ENCODE data around the gene MALT1.
"Not testable (repeated sequence)": the region's sequence is repeated elsewhere in the genome, so short reads cannot be mapped to it uniquely, and the experiment has no call there.

The MALT1 gene

GRCh38 chr18:58640428-58640805, 30.8 kb upstream of the MALT1 start:
- H3K27ac ChIP-seq = no peak overlapping the region
- H3K4me3 ChIP-seq = no peak overlapping the region
- TF ChIP-seq CTCF (IDR thresholded peaks at IDR 0.05) = no peak
- no peak for DNase-seq (ENCODE audit: low spot score)

- no peak overlapping the region for H3K4me3 ChIP-seq
- no peak for DNase-seq (ENCODE audit: low spot score)
- TF ChIP-seq CTCF (IDR thresholded peaks at IDR 0.05) = no peak
- no peak overlapping the region for H3K27ac ChIP-seq
Observed at GRCh38 chr18:58640891-58641610, 30.2 kb upstream of the MALT1 start.

- DNase-seq (ENCODE audit: low spot score); H3K27ac ChIP-seq; H3K4me3 ChIP-seq: not testable (repeated sequence)
Observed at GRCh38 chr18:58643557-58643956, 27.7 kb upstream of the MALT1 start.

GRCh38 chr18:58645398-58645797, 25.9 kb upstream of the MALT1 start:
- TF ChIP-seq CTCF (IDR thresholded peaks at IDR 0.05) = no peak
- H3K27ac ChIP-seq = no peak overlapping the region
- DNase-seq (ENCODE audit: low spot score) = no peak

GRCh38 chr18:58646334-58646862, 24.9 kb upstream of the MALT1 start:
- Histone ChIP-seq H3K27ac (no peak overlapping the region), H3K4me3 (no peak overlapping the region)
- TF ChIP-seq CTCF (IDR thresholded peaks at IDR 0.05) = no peak
- no peak for DNase-seq (ENCODE audit: low spot score)

More at GRCh38 chr18:58645398-58645797, 25.9 kb upstream of the MALT1 start:
- H3K4me3 ChIP-seq = no peak overlapping the region

GRCh38 chr18:58649966-58650816, 21.1 kb upstream of the MALT1 start:
- Histone ChIP-seq H3K27ac (no peak overlapping the region), H3K4me3 (no peak overlapping the region)
- no peak for DNase-seq (ENCODE audit: low spot score)
- TF ChIP-seq CTCF (IDR thresholded peaks at IDR 0.05) = no peak

GRCh38 chr18:58650830-58651229, 20.4 kb upstream of the MALT1 start:
- not testable (repeated sequence) for DNase-seq (ENCODE audit: low spot score); H3K4me3 ChIP-seq; H3K27ac ChIP-seq

GRCh38 chr18:58653144-58653722, 18.0 kb upstream of the MALT1 start:
- not testable (repeated sequence) for DNase-seq (ENCODE audit: low spot score); H3K4me3 ChIP-seq; H3K27ac ChIP-seq

All from coronary artery (tissue), 2 donors.